Measurements from ENCODE around the gene DLST.

The DLST gene

GRCh38 chr14:74859757-74860552 is 21.8 kb upstream of the DLST start:
- TF ChIP-seq CTCF (IDR thresholded peaks at IDR 0.05; ENCODE audit: low read depth, low read length, missing control alignments) = no peak
- H3K4me3 ChIP-seq (replicated peaks; ENCODE audit: low read depth, low read length) = no peak overlapping the region
- DNase-seq (ENCODE audit: extremely low read depth, low read depth) = no peak

- no peak for DNase-seq (ENCODE audit: extremely low read depth, low read depth)
- H3K4me3 ChIP-seq (replicated peaks; ENCODE audit: low read depth, low read length) = no peak overlapping the region
- peak; percentile 92 for TF ChIP-seq CTCF (IDR thresholded peaks at IDR 0.05; ENCODE audit: low read depth, low read length, missing control alignments)
Observed at GRCh38 chr14:74860899-74861733, 20.6 kb upstream of the DLST start.

- no peak for DNase-seq (ENCODE audit: extremely low read depth, low read depth)
- TF ChIP-seq CTCF (IDR thresholded peaks at IDR 0.05; ENCODE audit: low read depth, low read length, missing control alignments) = no peak
- no peak overlapping the region for H3K4me3 ChIP-seq (replicated peaks; ENCODE audit: low read depth, low read length)
Observed at GRCh38 chr14:74861734-74862090, 20.0 kb upstream of the DLST start.

- TF ChIP-seq CTCF (IDR thresholded peaks at IDR 0.05; ENCODE audit: low read depth, low read length, missing control alignments) = no peak
- H3K4me3 ChIP-seq (replicated peaks; ENCODE audit: low read depth, low read length) = no peak overlapping the region
- no peak for DNase-seq (ENCODE audit: extremely low read depth, low read depth)
Observed at GRCh38 chr14:74863274-74863673, 18.4 kb upstream of the DLST start.

- no peak for DNase-seq (ENCODE audit: extremely low read depth, low read depth)
- no peak overlapping the region for H3K4me3 ChIP-seq (replicated peaks; ENCODE audit: low read depth, low read length)
- TF ChIP-seq CTCF (IDR thresholded peaks at IDR 0.05; ENCODE audit: low read depth, low read length, missing control alignments) = no peak
Observed at GRCh38 chr14:74864198-74864597, 17.5 kb upstream of the DLST start.

- no peak overlapping the region for H3K4me3 ChIP-seq (replicated peaks; ENCODE audit: low read depth, low read length)
- TF ChIP-seq CTCF (IDR thresholded peaks at IDR 0.05; ENCODE audit: low read depth, low read length, missing control alignments) = no peak
- DNase-seq (ENCODE audit: extremely low read depth, low read depth) = no peak
Observed at GRCh38 chr14:74865156-74865555, 16.6 kb upstream of the DLST start.

All from HFF-Myc (cell line).